Heart right ventricle (tissue), 16 donors: Measurements from ENCODE around the gene NUP42. TPM values are rescaled to one million over a fixed set of nuclear protein-coding genes. Genes with fewer than 3 reads are reported as not detected.

Source experiments
- ATAC-seq, 8 donors: fragments of 200-7000 bp; cut with Tn5 transposase; one replicate each; pipeline ENCODE4 v1.9.1; 2020; ENCODE audit warnings: mild to moderate bottlenecking in 8 of 8, moderate library complexity in 8 of 8, moderate number of reproducible peaks in 1 of 8
- DNase-seq, 2 donors: peaks; one replicate each; pipeline ENCODE4 v3.0.0-alpha.2; 2020
- H3K27ac ChIP-seq, 10 donors: fragments of 200-600 bp; sonication (generic) in 2 of 10; one replicate each; pipeline versions ENCODE4 v1.5.0 to v1.8.0; 2020 to 2022; ENCODE audit warnings: mild to moderate bottlenecking in 3 of 10
- H3K27me3 ChIP-seq, 7 donors: fragments of 200-600 bp; one replicate each; pipeline ENCODE4 v1.8.0; 2021 to 2022; ENCODE audit warnings: mild to moderate bottlenecking in 2 of 7
- H3K36me3 ChIP-seq, 9 donors: fragments of 200-600 bp; sonication (generic) in 1 of 9; one replicate each; pipeline versions ENCODE4 v1.5.0 to v1.8.0; 2020 to 2022; ENCODE audit warnings: mild to moderate bottlenecking in 2 of 9
- H3K4me1 ChIP-seq, 9 donors: fragments of 200-600 bp; sonication (generic) in 1 of 9; one replicate each; pipeline versions ENCODE4 v1.5.0 to v1.8.0; 2020 to 2022; ENCODE audit warnings: mild to moderate bottlenecking in 4 of 9
- H3K4me3 ChIP-seq, 10 donors: fragments of 200-600 bp; sonication (generic) in 2 of 10; one replicate each; pipeline versions ENCODE4 v1.5.0 to v1.8.0; 2020 to 2022; ENCODE audit warnings: mild to moderate bottlenecking in 7 of 10, moderate library complexity in 2 of 10
- H3K9me3 ChIP-seq, 11 donors: fragments of 200-600 bp in 10 of 11; sonication (generic) in 2 of 11; one replicate each; pipeline versions ENCODE4 v1.5.0 to v1.8.0; 2013 to 2022; ENCODE audit warnings: mild to moderate bottlenecking in 2 of 11, control low read depth in 1 of 11, moderate library complexity in 1 of 11
- CTCF ChIP-seq, 9 donors: fragments of 200-600 bp; sonication (generic) in 2 of 9; IDR thresholded peaks; one replicate each; pipeline versions ENCODE4 v1.5.0 to v1.8.0; 2021 to 2022; ENCODE audit warnings: antibody characterized with exemption in 9 of 9, mild to moderate bottlenecking in 5 of 9, moderate library complexity in 1 of 9
- WGBS, 2 donors: extraction: QIAGEN DNeasy Blood & Tissue Kit; methylation state at CpG; one replicate each; pipeline ENCODE4 v1.1.7; 2013; ENCODE audit warnings: inconsistent platforms in 1 of 2; 5-methylcytosine and 5-hydroxymethylcytosine counted together
- intact Hi-C, 10 donors: fragments of 100-400 bp; cut with DNase I; formaldehyde crosslinking; loops; one replicate each; pipeline versions ENCODE4 v1.11.1 to v1.14.2; 2022
- polyA plus RNA-seq, 2 donors: library from polyadenylated mRNA; stranded (reverse); fragments of 200-250 nt; gene quantifications; one replicate each; pipeline ENCODE4 v1.2.3, GENCODE V29; 2013
- total RNA-seq, 10 donors: library from RNA; stranded (reverse); fragmentation: NEBNext Ultra II Directional in 3 of 10; extraction: Animal tissue kit (Norgen Biotek cat#: 25700) in 3 of 10; gene quantifications; one replicate each; pipeline versions ENCODE4 v1.2.1 to v1.2.4, GENCODE V29; 2021 to 2023
- donor health status: Arrhythmogenic right ventricular cardiomyopathy.
- donor health status: ischemic (EF 13 %, LVEDD 7.1; RV severe dilation, severe dysfunction).
- donor health status: healthy with polysubstance abuse.
- donor health status: DM: no; HTN: yes; CAD: no.
- donor health status: DM: no; HTN: no; CAD: no.
- donor health status: ischemic (EF 25% LVEDD 6.9; RV normal size, moderate dysfunction).
- donor health status: ischemic (EF 25% LVEDD 5.7; RV mildly dilated, moderate dysfunction).
- donor health status: healthy.
- donor health status: DM: yes; HTN: yes; CAD: no.
- donor health status: Ischemic cardiomyopathy.
- donor health status: ischemic (EF 35%, LVEDD 5.7; RV mildly dilated, moderate dysfunction).
- donor health status: nonischemic (EF 11% LVEDD 7.7; RV severe dilation, severe dysfunction).
- donor health status: DM: yes; HTN: yes; CAD: no.
- donor health status: PGD.
- donor health status: ischemic (EF 29% LVEDD 5.4; RV normal size, mild dysfunction).
- donor health status: nonischemic (EF 23%, LVEDD 6.1; RV moderate dilation, normal function).

Gene NUP42
- total and polyA plus RNA-seq, 12 donors, result 14.7 to 26.1 (median 21.0) TPM

GRCh38 chr7:23214938-23215337 is 33.1 kb downstream of the NUP42 start:
- H3K4me1 ChIP-seq, result peaks cover 0 to 23% (median 0%) of the 10 kb centered on the region in 9 donors
- TF ChIP-seq CTCF (IDR thresholded peaks at IDR 0.05), result no peak
- H3K27me3 ChIP-seq, result no peaks in the 10 kb centered on the region
- no peaks in the 10 kb centered on the region for H3K36me3 ChIP-seq
- no peak overlapping the region for H3K27ac ChIP-seq
- DNase-seq, result no peak
- no peak for ATAC-seq
- H3K4me3 ChIP-seq, result no peak overlapping the region
- WGBS, 2 donors, result 91 to 95% methylated on average over 3 of the region's 6 CpGs
- intact Hi-C loops, result no loop called here
- no peaks in the 10 kb centered on the region for H3K9me3 ChIP-seq

- intact Hi-C loops, result no loop called here
- DNase-seq (peak; percentile 19 to 35), ATAC-seq (peak in 7 of 8 donors; percentile 71 to 87 (median 86))
- H3K4me1 ChIP-seq, result peaks cover 0 to 14% (median 0%) of the 10 kb centered on the region in 9 donors
- H3K4me3 ChIP-seq, result no peak overlapping the region
- no peaks in the 10 kb centered on the region for H3K9me3 ChIP-seq
- 24 to 43% methylated on average over 2 of the region's 2 CpGs for WGBS, 2 donors
- H3K27ac ChIP-seq, result peak overlapping the region in 1 of 10 donors; percentile 74
- H3K27me3 ChIP-seq, result no peaks in the 10 kb centered on the region
- no peak for TF ChIP-seq CTCF (IDR thresholded peaks at IDR 0.05)
- H3K36me3 ChIP-seq, result no peaks in the 10 kb centered on the region
Measured at GRCh38 chr7:23216021-23216420, 34.2 kb downstream of the NUP42 start.

GRCh38 chr7:23218196-23218595 is 36.3 kb downstream of the NUP42 start:
- Histone ChIP-seq H3K27ac (no peak overlapping the region), H3K27me3 (no peaks in the 10 kb centered on the region), H3K36me3 (no peaks in the 10 kb centered on the region), H3K4me3 (no peak overlapping the region), H3K4me1 (peaks cover 0 to 14% (median 0%) of the 10 kb centered on the region in 9 donors), H3K9me3 (no peaks in the 10 kb centered on the region)
- ATAC-seq (no peak), DNase-seq (no peak)
- TF ChIP-seq CTCF (IDR thresholded peaks at IDR 0.05), result no peak
- intact Hi-C loops, result no loop called here
- 50 to 54% methylated on average over 3 of the region's 3 CpGs for WGBS, 2 donors

GRCh38 chr7:23220690-23221305 is 39.0 kb downstream of the NUP42 start:
- 31 to 44% methylated on average over 10 of the region's 10 CpGs for WGBS, 2 donors
- Histone ChIP-seq H3K27me3 (no peaks in the 10 kb centered on the region), H3K4me1 (peaks cover 0 to 8% (median 0%) of the 10 kb centered on the region in 9 donors), H3K9me3 (no peaks in the 10 kb centered on the region), H3K36me3 (no peaks in the 10 kb centered on the region), H3K27ac (no peak overlapping the region), H3K4me3 (no peak overlapping the region)
- DNase-seq (no peak), ATAC-seq (peak in 4 of 8 donors; percentile 32 to 60 (median 57))
- intact Hi-C loops, result no loop called here
- TF ChIP-seq CTCF (IDR thresholded peaks at IDR 0.05), result no peak
